Stimulated activated effector memory CD8-positive, alpha-beta T cell treated with anti-CD3 and anti-CD28 coated beads, Interleukin-12 subunit alpha, Interleukin-12 subunit beta, amount 100 ng/mL, for 72 hours (primary cell): ENCODE results near the gene GNAI1.

ENCODE experiments used
- ATAC-seq: fragments of 150-1000 bp; cut with Tn5 transposase; 2 replicates; pipeline ENCODE4 v1.10.0; 2021
- DNase-seq, 2 donors: peaks; one replicate each; pipeline ENCODE4 v3.0.0; 2021 to 2022; ENCODE audit warnings: low spot score in 2 of 2
- H3K27ac Mint-ChIP-seq: one replicate; pipeline ENCODE4 v1.8.0; 2022; ENCODE audit warnings: mild to moderate bottlenecking, mixed read lengths
- H3K36me3 Mint-ChIP-seq: one replicate; pipeline ENCODE4 v1.8.0; 2022; ENCODE audit warnings: mild to moderate bottlenecking, mixed read lengths
- H3K4me1 Mint-ChIP-seq: one replicate; pipeline ENCODE4 v1.8.0; 2022; ENCODE audit warnings: mixed read lengths
- H3K4me3 Mint-ChIP-seq: one replicate; pipeline ENCODE4 v1.8.0; 2022; ENCODE audit warnings: mild to moderate bottlenecking, mixed read lengths
- H3K9me3 Mint-ChIP-seq: one replicate; pipeline ENCODE4 v1.8.0; 2022; ENCODE audit warnings: mixed read lengths

GNAI1 gene

DNA sequence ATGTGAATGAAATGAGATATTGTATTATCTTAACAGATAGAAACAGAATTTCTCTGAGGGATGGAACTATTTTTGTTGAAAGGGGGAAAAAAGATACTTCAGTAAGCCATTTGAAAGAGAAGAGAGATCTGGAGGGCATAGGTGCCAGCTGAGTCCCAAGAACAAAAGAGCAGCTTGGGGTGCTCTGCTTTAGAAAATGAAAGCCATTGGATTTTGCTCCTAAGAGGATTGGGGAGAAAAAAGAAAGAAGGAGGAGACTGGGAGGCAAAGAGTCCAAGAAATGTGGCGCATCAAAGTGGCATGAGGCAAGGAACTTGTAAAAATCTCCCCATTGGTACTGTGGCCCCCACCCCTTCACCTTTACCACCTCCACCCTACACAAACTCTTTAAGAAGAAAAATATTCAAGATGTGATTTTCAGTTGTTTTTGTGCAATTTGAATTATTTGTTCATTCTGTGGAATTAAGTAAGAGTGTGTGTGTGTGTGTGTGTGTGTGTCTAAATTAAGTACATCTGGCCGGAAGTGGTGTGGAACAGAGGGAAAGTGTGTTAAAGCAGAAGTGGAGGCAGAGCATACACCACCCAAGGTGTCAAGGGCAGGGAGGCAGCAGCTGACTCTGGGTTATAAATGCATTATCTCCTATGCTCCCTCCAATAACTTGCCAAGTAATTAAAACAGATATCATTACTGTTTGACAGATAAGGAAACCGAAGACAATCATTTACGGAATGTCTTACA, 9.9 kb upstream of the GNAI1 start:
- H3K27ac Mint-ChIP-seq, result no peak overlapping the region
- DNase-seq (no peak), ATAC-seq (no peak)
- no peak overlapping the region for H3K4me3 Mint-ChIP-seq
- H3K4me1 Mint-ChIP-seq, result no peaks in the 10 kb centered on the region
- H3K9me3 Mint-ChIP-seq, result peaks cover 9% of the 10 kb centered on the region
- no peaks in the 10 kb centered on the region for H3K36me3 Mint-ChIP-seq

GRCh38 chr7:80127412-80128160, 7.0 kb upstream of the GNAI1 start:
- H3K4me1 Mint-ChIP-seq, result no peaks in the 10 kb centered on the region
- no peak for ATAC-seq

DNA sequence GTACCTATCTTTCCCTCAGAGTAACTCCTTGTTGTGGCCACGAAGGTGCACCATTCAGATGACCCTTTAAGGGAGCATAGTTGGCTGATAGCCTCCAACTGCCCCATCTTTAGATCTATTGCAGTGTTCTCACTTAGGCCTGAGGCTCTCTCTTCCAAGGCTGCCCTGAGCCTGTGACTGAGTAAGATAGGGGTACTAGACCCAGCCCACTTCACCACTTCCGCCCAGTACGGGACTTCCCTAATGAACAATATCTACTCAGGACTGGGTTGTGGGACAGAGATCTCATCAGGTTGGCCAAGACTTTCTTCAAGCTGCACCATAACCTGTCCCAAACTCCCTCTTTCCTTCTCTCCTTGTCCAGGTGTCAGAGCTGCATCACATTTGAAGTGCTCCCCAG, 5.7 kb upstream of the GNAI1 start:
- ATAC-seq, result no peak
- Mint-ChIP-seq H3K4me3 (no peak overlapping the region), H3K9me3 (peaks cover 3% of the 10 kb centered on the region), H3K36me3 (no peaks in the 10 kb centered on the region), H3K27ac (no peak overlapping the region), H3K4me1 (no peaks in the 10 kb centered on the region)
- no peak for DNase-seq

More at GRCh38 chr7:80127412-80128160, 7.0 kb upstream of the GNAI1 start:
- Mint-ChIP-seq H3K4me3 (no peak overlapping the region), H3K27ac (no peak overlapping the region), H3K9me3 (peaks cover 2% of the 10 kb centered on the region), H3K36me3 (no peaks in the 10 kb centered on the region)
- no peak for DNase-seq

GRCh38 chr7:80129785-80130184, 4.8 kb upstream of the GNAI1 start:
- Mint-ChIP-seq H3K4me3 (no peak overlapping the region), H3K27ac (no peak overlapping the region), H3K4me1 (no peaks in the 10 kb centered on the region), H3K36me3 (no peaks in the 10 kb centered on the region), H3K9me3 (peaks cover 5% of the 10 kb centered on the region)
- DNase-seq (no peak), ATAC-seq (no peak)

DNA sequence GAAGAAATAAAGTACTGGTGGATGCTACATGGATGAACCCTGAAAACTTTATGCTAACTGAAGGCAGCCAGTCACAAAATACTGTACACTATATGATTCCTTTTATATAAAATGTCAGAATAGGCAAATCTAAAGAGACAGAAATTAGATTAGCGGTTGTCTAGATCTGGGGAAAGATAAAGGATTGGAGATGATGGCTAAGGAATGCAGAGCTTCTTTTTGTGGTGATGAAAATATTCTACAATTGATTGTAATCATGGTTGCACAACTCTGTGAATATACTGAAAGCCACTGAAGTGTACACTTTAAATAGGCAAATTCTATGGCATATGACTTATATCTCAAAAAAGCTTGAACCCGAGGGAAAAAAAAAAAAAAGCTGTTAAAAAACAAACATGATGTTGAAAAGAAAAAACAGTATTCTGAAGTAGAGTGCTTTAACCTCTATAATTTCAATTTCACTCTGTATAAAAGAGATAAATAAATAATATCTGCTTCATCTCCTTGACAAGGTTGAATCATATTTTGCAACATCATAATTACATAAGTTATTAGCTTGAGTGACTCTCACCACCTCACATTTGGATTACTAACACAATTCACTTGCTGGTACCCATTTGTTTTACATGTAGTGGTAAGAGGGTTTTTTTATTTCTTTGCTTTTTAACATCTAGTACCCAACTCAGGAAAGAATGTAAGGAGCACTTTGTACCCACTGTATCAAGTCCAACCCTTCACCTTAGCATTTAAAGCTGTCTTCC, 2.8 kb upstream of the GNAI1 start:
- Mint-ChIP-seq H3K4me1 (no peaks in the 10 kb centered on the region), H3K27ac (no peak overlapping the region)
- ATAC-seq, result no peak

DNA sequence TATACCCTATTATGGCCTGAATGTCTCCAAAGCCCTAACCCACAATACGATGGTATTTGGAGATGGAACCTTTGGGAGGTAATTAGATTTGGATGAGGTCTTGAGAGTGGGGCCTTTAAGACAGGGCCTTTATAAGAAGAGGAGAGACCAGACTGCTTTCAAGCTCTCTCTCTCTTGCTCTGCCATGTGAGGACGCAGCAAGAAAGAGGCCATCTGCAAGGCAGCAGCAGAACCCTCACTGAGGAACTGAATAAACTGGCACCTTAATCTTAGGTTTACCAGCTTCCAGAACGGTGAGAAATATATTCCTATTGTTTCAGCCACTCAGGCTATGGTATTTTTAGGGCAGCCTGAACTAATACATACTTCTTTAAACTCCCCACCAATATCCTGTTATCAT, 2.0 kb upstream of the GNAI1 start:
- DNase-seq, result no peak
- H3K27ac Mint-ChIP-seq, result no peak overlapping the region
- no peak for ATAC-seq
- H3K4me1 Mint-ChIP-seq, result no peaks in the 10 kb centered on the region
- peaks cover 5% of the 10 kb centered on the region for H3K9me3 Mint-ChIP-seq
- no peak overlapping the region for H3K4me3 Mint-ChIP-seq
- no peaks in the 10 kb centered on the region for H3K36me3 Mint-ChIP-seq

More for the DNA sequence above, 2.8 kb upstream of the GNAI1 start:
- no peaks in the 10 kb centered on the region for H3K36me3 Mint-ChIP-seq
- no peak overlapping the region for H3K4me3 Mint-ChIP-seq
- H3K9me3 Mint-ChIP-seq, result peaks cover 5% of the 10 kb centered on the region
- DNase-seq, result no peak

DNA sequence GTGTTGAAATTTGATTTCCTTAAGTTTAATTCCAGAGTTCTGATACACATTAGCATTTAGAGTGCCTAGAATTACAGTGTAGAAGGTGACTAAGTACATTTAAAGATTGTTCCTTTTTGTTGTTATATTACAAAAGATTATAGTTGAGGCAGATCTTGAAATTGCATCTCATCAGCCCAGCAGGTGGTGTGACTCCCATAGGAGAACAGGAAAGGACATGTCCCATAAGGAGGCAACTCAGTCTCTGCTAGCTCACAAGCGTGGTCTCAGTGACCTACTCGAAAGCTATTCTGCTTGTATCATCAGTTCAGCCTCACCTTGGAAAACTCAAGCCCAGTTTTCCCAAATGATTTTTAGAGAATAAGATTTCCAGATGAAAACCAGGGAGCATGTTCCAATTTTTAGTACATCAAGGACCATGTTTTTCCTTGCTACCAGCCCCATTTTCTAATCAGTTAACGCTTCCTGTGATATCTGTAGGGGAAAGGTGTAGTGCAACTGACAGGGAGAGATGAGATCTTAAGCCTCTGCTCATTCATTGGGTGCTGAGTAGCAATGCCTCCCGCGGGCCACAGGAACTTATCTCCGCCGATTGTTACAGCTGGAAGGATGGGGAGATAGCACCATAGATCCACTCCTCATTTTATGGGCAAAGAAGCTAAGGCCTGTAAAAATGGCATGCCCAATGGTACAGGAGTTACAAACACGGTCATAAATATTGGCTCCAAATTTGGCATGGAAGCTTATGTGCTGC, 1.1 kb upstream of the GNAI1 start:
- Mint-ChIP-seq H3K36me3 (no peaks in the 10 kb centered on the region), H3K4me3 (no peak overlapping the region), H3K4me1 (no peaks in the 10 kb centered on the region), H3K9me3 (peaks cover 7% of the 10 kb centered on the region), H3K27ac (no peak overlapping the region)
- DNase-seq (no peak), ATAC-seq (no peak)

DNA sequence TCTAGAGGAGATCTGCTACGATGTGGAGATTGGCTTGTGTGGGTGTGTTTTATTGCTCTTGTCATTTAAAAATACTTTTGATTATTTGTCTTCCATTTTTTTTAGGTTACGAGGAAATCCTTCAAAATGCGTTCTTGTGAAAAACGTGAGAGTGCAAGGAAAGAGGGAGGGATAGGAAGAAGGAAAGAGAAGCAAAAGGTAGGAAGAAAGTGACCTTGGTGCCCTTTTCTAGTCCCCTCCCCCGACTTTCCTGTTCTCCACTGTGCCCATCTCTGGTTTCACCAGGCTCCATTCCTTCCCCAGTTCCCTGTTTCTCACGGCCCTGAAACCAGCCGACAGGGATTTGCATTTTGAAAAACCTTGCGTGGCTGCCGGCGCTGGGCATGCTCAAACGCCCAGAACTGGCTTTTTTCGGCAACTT, 506 bp upstream of the GNAI1 start:
- H3K36me3 Mint-ChIP-seq, result no peaks in the 10 kb centered on the region
- ATAC-seq, result no peak
- H3K4me3 Mint-ChIP-seq, result no peak overlapping the region
- H3K27ac Mint-ChIP-seq, result no peak overlapping the region
- peaks cover 8% of the 10 kb centered on the region for H3K9me3 Mint-ChIP-seq
- H3K4me1 Mint-ChIP-seq, result no peaks in the 10 kb centered on the region
- no peak for DNase-seq

- ATAC-seq, result peak; percentile 16
- no peaks in the 10 kb centered on the region for H3K36me3 Mint-ChIP-seq
- no peak overlapping the region for H3K27ac Mint-ChIP-seq
- no peak for DNase-seq
- H3K9me3 Mint-ChIP-seq, result peaks cover 10% of the 10 kb centered on the region
- no peaks in the 10 kb centered on the region for H3K4me1 Mint-ChIP-seq
- peak overlapping the region; percentile 7 for H3K4me3 Mint-ChIP-seq
Measured at GRCh38 chr7:80135309-80136104, 876 bp downstream of the GNAI1 start.

GRCh38 chr7:80136261-80137055, 1.8 kb downstream of the GNAI1 start:
- Mint-ChIP-seq H3K9me3 (peaks cover 12% of the 10 kb centered on the region), H3K36me3 (no peaks in the 10 kb centered on the region), H3K27ac (no peak overlapping the region), H3K4me3 (no peak overlapping the region), H3K4me1 (no peaks in the 10 kb centered on the region)
- no peak for ATAC-seq
- no peak for DNase-seq

DNA sequence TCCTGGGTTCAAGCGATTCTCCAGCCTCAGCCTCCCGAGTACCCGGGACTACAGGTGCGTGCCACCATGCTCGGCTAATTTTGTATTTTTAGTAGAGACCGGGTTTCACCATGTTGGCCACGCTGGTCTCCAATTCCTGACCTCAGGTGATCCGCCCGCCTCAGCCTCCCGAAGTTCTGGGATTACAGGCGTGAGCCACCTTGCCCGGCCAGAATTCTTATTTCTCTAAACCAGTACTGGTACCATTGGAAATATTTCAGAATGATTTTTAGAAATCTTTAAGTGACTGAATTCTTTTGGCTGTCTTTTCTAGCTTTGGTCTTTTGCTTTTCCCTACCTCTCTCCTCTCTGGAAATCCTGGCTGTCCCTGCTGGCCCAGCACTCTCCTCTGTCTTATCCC, 2.8 kb downstream of the GNAI1 start:
- Mint-ChIP-seq H3K9me3 (peaks cover 19% of the 10 kb centered on the region), H3K4me1 (no peaks in the 10 kb centered on the region), H3K4me3 (no peak overlapping the region), H3K27ac (no peak overlapping the region), H3K36me3 (no peaks in the 10 kb centered on the region)
- no peak for ATAC-seq
- no peak for DNase-seq

DNA sequence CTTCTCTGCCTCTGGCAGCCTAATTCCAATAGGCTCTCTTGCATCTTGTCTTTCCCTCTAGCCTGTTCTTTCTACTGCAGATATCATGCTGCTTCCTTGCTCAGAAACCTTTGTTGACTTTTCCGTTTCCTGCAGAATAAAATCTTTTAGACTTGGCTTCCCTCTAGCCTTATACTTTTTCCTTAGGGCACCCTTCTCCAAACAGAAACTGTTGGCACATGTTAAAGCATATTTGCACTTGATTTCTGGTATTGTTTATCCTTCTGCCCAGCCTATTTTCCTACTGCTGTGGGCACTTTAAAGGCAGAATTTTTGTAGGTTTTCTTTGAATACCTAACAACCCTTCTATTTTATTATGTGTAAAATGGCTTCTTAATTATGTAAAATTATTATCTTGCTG, 4.6 kb downstream of the GNAI1 start:
- H3K4me1 Mint-ChIP-seq, result no peaks in the 10 kb centered on the region
- no peak for DNase-seq
- ATAC-seq, result no peak
- no peak overlapping the region for H3K27ac Mint-ChIP-seq
- no peak overlapping the region for H3K4me3 Mint-ChIP-seq
- H3K36me3 Mint-ChIP-seq, result no peaks in the 10 kb centered on the region
- peaks cover 16% of the 10 kb centered on the region for H3K9me3 Mint-ChIP-seq

- Mint-ChIP-seq H3K9me3 (peaks cover 16% of the 10 kb centered on the region), H3K27ac (no peak overlapping the region), H3K4me1 (no peaks in the 10 kb centered on the region), H3K4me3 (no peak overlapping the region), H3K36me3 (no peaks in the 10 kb centered on the region)
- DNase-seq (no peak), ATAC-seq (no peak)
Measured at GRCh38 chr7:80140388-80140787, 5.8 kb downstream of the GNAI1 start.

GRCh38 chr7:80141376-80141775, 6.7 kb downstream of the GNAI1 start:
- Mint-ChIP-seq H3K4me1 (no peaks in the 10 kb centered on the region), H3K36me3 (no peaks in the 10 kb centered on the region), H3K27ac (no peak overlapping the region)

More at GRCh38 chr7:80141376-80141775, 6.7 kb downstream of the GNAI1 start:
- ATAC-seq (no peak), DNase-seq (no peak)
- peaks cover 19% of the 10 kb centered on the region for H3K9me3 Mint-ChIP-seq
- H3K4me3 Mint-ChIP-seq, result no peak overlapping the region
